Neural cell (in vitro differentiated cells): Measurements from ENCODE around the gene ITM2C. TPM values are rescaled to one million over a fixed set of nuclear protein-coding genes. Genes with fewer than 3 reads are reported as not detected.

ENCODE experiments used
- H2AFZ ChIP-seq: fragments of 200-600, 300-800 bp; sonication (generic), shearing (Covaris generic); 2 replicates; pipeline ENCODE4 v1.6.0; 2014; ENCODE audit warnings: low read depth, mild to moderate bottlenecking, antibody characterized with exemption, low read length, moderate library complexity
- H3F3A ChIP-seq: fragments of 200-600 bp; shearing (Covaris generic); 2 replicates; pipeline ENCODE4 v1.6.1; 2016; ENCODE audit warnings: mild to moderate bottlenecking, moderate library complexity, mixed read lengths, antibody characterized with exemption, low read length; ENCODE audit not compliant: insufficient read depth, poor library complexity, severe bottlenecking
- H3K27ac ChIP-seq: fragments of 200-600, 300-800 bp; sonication (generic), shearing (Covaris generic); 2 replicates; pipeline ENCODE4 v1.5.1; 2014; ENCODE audit warnings: mild to moderate bottlenecking, low read length, moderate library complexity
- H3K27me3 ChIP-seq: fragments of 300-800, 200-600 bp; sonication (generic), shearing (Covaris generic); 2 replicates; pipeline ENCODE4 v1.6.0; 2014; ENCODE audit warnings: mild to moderate bottlenecking, low read depth, low read length, moderate library complexity; ENCODE audit not compliant: insufficient read depth
- H3K36me3 ChIP-seq: fragments of 300-800, 200-600 bp; sonication (generic), shearing (Covaris generic); 2 replicates; pipeline ENCODE4 v1.5.1; 2014; ENCODE audit warnings: mild to moderate bottlenecking, antibody characterized with exemption, low read length, moderate library complexity; ENCODE audit not compliant: insufficient read depth
- H3K4me2 ChIP-seq: fragments of 300-800, 200-600 bp; sonication (generic), shearing (Covaris generic); 2 replicates; pipeline ENCODE4 v1.6.0; 2014; ENCODE audit warnings: mild to moderate bottlenecking, low read length
- H3K4me3 ChIP-seq: fragments of 300-800, 200-600 bp; sonication (generic), shearing (Covaris generic); 2 replicates; pipeline ENCODE4 v1.5.1; 2014; ENCODE audit warnings: mild to moderate bottlenecking, low read length, moderate library complexity
- H3K79me2 ChIP-seq: fragments of 200-600 bp; shearing (Covaris generic); replicated peaks from 2 replicates; pipeline ENCODE4 v1.6.0; 2014; ENCODE audit warnings: mild to moderate bottlenecking, low read length, moderate library complexity; ENCODE audit not compliant: insufficient read depth
- H3K9ac ChIP-seq: fragments of 300-800, 200-600 bp; sonication (generic), shearing (Covaris generic); 2 replicates; pipeline ENCODE4 v1.6.1; 2016; ENCODE audit warnings: mild to moderate bottlenecking, low read length, mixed read lengths
- H3K9me2 ChIP-seq: fragments of 200-600 bp; shearing (Covaris generic); 2 replicates; pipeline ENCODE4 v1.6.1; 2016; ENCODE audit warnings: mild to moderate bottlenecking, low read length, mixed read lengths; ENCODE audit not compliant: insufficient read depth
- H3K9me3 ChIP-seq: fragments of 200-600, 300-800 bp; sonication (generic), shearing (Covaris generic); 2 replicates; pipeline ENCODE4 v1.6.1; 2016; ENCODE audit warnings: mild to moderate bottlenecking, mixed run types, low read length, moderate library complexity, mixed read lengths
- H4K20me1 ChIP-seq: fragments of 200-600 bp; shearing (Covaris generic); 2 replicates; pipeline ENCODE4 v1.6.1; 2016; ENCODE audit warnings: mild to moderate bottlenecking, mixed run types; ENCODE audit not compliant: insufficient read depth
- EP300 ChIP-seq: fragments of 450-650 bp; conservative IDR thresholded peaks from 2 replicates; pipeline ENCODE4 v1.6.1; 2014; ENCODE audit warnings: antibody characterized with exemption, mild to moderate bottlenecking, moderate library complexity; ENCODE audit not compliant: poor library complexity, severe bottlenecking
- EZH2 ChIP-seq: fragments of 200-600, 300-800 bp; shearing (Covaris generic), sonication (generic); IDR thresholded peaks from 2 replicates; pipeline ENCODE4 v1.6.1; 2014; ENCODE audit warnings: antibody characterized with exemption, low read length, borderline replicate concordance, mild to moderate bottlenecking; ENCODE audit not compliant: insufficient read depth, poor library complexity, severe bottlenecking
- MXI1 ChIP-seq: fragments of 450-650 bp; conservative IDR thresholded peaks from 2 replicates; pipeline ENCODE4 v1.6.1; 2014; ENCODE audit warnings: antibody characterized with exemption, mild to moderate bottlenecking; ENCODE audit not compliant: poor library complexity, severe bottlenecking
- POLR2AphosphoS5 ChIP-seq: IDR thresholded peaks from 2 replicates; pipeline ENCODE4 v1.6.1; 2012
- RAD21 ChIP-seq: fragments of 450-650 bp; conservative IDR thresholded peaks from 2 replicates; pipeline ENCODE4 v1.6.1; 2014; ENCODE audit warnings: antibody characterized with exemption, mild to moderate bottlenecking, moderate library complexity
- SMC3 ChIP-seq: fragments of 450-650 bp; conservative IDR thresholded peaks from 2 replicates; pipeline ENCODE4 v1.6.1; 2014; ENCODE audit warnings: antibody characterized with exemption, mild to moderate bottlenecking, moderate library complexity; ENCODE audit not compliant: poor library complexity
- TAF1 ChIP-seq: IDR thresholded peaks from 2 replicates; pipeline ENCODE4 v1.6.1; 2012; ENCODE audit warnings: low read depth
- polyA plus RNA-seq: library from polyadenylated mRNA; depleted of rRNA; stranded (reverse); fragments of >200 nt; gene quantifications from 2 replicates; pipeline ENCODE4 v1.2.3, GENCODE V29; 2014
- TF ChIP-seq, protein P1 (sequence below): IDR thresholded peaks from 2 replicates; pipeline ENCODE4 v1.6.1; 2012; ENCODE audit warnings: borderline replicate concordance
- TF ChIP-seq, protein P2 (sequence below): fragments of 450-650 bp; IDR thresholded peaks from 2 replicates; pipeline ENCODE4 v1.5.1; 2014; ENCODE audit warnings: antibody characterized with exemption, mild to moderate bottlenecking, moderate library complexity; ENCODE audit not compliant: poor library complexity, severe bottlenecking

ITM2C gene
- polyA plus RNA-seq, 1 donor from 2014 or later: 186 TPM

DNA sequence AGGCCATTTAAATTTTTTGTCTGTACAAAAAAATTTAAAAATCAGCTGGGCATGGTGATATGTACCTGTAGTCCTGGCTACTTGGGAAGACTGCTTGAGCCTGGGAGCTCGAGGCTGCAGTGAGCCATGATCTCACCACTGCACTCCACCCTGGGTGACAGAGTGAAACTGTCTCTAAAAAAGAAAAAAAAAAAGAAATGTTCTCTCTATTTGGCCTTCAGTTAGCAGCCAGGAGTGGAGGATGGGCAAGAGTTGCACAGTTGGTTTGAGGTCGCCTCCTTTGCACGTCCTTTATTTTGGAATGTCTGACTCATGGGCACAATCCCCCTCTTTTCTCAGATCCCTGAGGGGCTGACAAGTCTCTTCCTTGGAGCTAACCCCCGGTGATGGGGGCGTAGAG is 26.3 kb downstream of the ITM2C start:
- no peaks in the 10 kb centered on the region for H4K20me1 ChIP-seq
- TF ChIP-seq EP300: no peak
- TF ChIP-seq, protein P1, sequence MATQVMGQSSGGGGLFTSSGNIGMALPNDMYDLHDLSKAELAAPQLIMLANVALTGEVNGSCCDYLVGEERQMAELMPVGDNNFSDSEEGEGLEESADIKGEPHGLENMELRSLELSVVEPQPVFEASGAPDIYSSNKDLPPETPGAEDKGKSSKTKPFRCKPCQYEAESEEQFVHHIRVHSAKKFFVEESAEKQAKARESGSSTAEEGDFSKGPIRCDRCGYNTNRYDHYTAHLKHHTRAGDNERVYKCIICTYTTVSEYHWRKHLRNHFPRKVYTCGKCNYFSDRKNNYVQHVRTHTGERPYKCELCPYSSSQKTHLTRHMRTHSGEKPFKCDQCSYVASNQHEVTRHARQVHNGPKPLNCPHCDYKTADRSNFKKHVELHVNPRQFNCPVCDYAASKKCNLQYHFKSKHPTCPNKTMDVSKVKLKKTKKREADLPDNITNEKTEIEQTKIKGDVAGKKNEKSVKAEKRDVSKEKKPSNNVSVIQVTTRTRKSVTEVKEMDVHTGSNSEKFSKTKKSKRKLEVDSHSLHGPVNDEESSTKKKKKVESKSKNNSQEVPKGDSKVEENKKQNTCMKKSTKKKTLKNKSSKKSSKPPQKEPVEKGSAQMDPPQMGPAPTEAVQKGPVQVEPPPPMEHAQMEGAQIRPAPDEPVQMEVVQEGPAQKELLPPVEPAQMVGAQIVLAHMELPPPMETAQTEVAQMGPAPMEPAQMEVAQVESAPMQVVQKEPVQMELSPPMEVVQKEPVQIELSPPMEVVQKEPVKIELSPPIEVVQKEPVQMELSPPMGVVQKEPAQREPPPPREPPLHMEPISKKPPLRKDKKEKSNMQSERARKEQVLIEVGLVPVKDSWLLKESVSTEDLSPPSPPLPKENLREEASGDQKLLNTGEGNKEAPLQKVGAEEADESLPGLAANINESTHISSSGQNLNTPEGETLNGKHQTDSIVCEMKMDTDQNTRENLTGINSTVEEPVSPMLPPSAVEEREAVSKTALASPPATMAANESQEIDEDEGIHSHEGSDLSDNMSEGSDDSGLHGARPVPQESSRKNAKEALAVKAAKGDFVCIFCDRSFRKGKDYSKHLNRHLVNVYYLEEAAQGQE: no peak
- no peak for TF ChIP-seq EZH2
- no peak for TF ChIP-seq MXI1
- no peak for TF ChIP-seq RAD21
- no peak for TF ChIP-seq POLR2AphosphoS5
- TF ChIP-seq, protein P2, sequence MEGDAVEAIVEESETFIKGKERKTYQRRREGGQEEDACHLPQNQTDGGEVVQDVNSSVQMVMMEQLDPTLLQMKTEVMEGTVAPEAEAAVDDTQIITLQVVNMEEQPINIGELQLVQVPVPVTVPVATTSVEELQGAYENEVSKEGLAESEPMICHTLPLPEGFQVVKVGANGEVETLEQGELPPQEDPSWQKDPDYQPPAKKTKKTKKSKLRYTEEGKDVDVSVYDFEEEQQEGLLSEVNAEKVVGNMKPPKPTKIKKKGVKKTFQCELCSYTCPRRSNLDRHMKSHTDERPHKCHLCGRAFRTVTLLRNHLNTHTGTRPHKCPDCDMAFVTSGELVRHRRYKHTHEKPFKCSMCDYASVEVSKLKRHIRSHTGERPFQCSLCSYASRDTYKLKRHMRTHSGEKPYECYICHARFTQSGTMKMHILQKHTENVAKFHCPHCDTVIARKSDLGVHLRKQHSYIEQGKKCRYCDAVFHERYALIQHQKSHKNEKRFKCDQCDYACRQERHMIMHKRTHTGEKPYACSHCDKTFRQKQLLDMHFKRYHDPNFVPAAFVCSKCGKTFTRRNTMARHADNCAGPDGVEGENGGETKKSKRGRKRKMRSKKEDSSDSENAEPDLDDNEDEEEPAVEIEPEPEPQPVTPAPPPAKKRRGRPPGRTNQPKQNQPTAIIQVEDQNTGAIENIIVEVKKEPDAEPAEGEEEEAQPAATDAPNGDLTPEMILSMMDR: no peak
- H3K27ac ChIP-seq: no peak overlapping the region
- H3K4me3 ChIP-seq: no peak overlapping the region
- H3K4me2 ChIP-seq: no peak overlapping the region
- H2AFZ ChIP-seq: no peak overlapping the region
- H3K9ac ChIP-seq: no peak overlapping the region
- H3K27me3 ChIP-seq: no peaks in the 10 kb centered on the region
- no peaks in the 10 kb centered on the region for H3K9me3 ChIP-seq
- H3K36me3 ChIP-seq: no peaks in the 10 kb centered on the region
- no peaks in the 10 kb centered on the region for H3K9me2 ChIP-seq
- no peaks in the 10 kb centered on the region for H3K79me2 ChIP-seq
- H3F3A ChIP-seq: peaks cover 5% of the 10 kb centered on the region

DNA sequence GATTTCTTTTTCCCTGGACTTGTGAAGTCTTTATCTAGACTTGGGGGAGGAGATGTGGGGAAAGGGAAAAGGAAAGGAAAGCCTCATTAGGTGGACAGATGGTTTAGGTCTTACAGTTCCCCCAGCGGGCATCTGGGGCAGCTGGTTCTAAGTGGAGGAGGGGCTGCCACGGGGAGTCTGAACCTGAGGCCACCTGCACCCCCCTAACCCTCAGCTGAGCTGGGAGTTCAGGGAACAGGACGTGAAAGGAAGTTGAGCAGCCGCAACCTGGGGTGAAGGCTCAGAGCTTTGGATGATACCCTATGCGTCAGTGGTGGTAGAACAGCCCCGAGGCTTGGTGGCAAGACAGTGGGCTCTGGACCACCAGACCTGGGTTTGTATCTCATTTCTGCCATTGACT is 26.8 kb downstream of the ITM2C start:
- H3K27ac ChIP-seq: no peak overlapping the region
- TF ChIP-seq, protein P1: no peak
- TF ChIP-seq TAF1 (no peak), EP300 (no peak), POLR2AphosphoS5 (no peak), SMC3 (no peak), RAD21 (no peak), MXI1 (no peak), EZH2 (no peak)
- TF ChIP-seq, protein P2: no peak

More for the DNA sequence above, 26.8 kb downstream of the ITM2C start:
- H3K27me3 ChIP-seq: no peaks in the 10 kb centered on the region
- no peaks in the 10 kb centered on the region for H3K9me2 ChIP-seq
- H3K9ac ChIP-seq: no peak overlapping the region
- H3K4me3 ChIP-seq: no peak overlapping the region
- H3K9me3 ChIP-seq: no peaks in the 10 kb centered on the region
- H4K20me1 ChIP-seq: no peaks in the 10 kb centered on the region
- H3F3A ChIP-seq: peaks cover 2% of the 10 kb centered on the region
- no peaks in the 10 kb centered on the region for H3K79me2 ChIP-seq
- H3K4me2 ChIP-seq: no peak overlapping the region
- H2AFZ ChIP-seq: no peak overlapping the region
- H3K36me3 ChIP-seq: no peaks in the 10 kb centered on the region
